HFF-Myc (cell line): ENCODE measurements around the gene ABCA1.

ENCODE experiments used
- DNase-seq: peaks from one replicate; pipeline ENCODE4 v3.0.0-alpha.2; 2011; ENCODE audit warnings: low read depth; ENCODE audit errors: extremely low read depth
- H3K4me3 ChIP-seq: replicated peaks from 2 replicates; pipeline ENCODE4 v1.5.1; 2011; ENCODE audit warnings: low read depth, mild to moderate bottlenecking, control low read depth, low read length
- CTCF ChIP-seq: IDR thresholded peaks from 2 replicates; pipeline ENCODE4 v1.5.1; 2012; ENCODE audit warnings: mild to moderate bottlenecking, low read depth, low read length, control low read depth; ENCODE audit errors: missing control alignments

ABCA1 gene

GRCh38 chr9:104780796-104781395, 147.1 kb downstream of the ABCA1 start:
- DNase-seq, result no peak
- H3K4me3 ChIP-seq, result no peak overlapping the region

GRCh38 chr9:104779946-104780535, 147.9 kb downstream of the ABCA1 start:
- no peak for DNase-seq
- no peak overlapping the region for H3K4me3 ChIP-seq
- TF ChIP-seq CTCF, result no peak

More at GRCh38 chr9:104780796-104781395, 147.1 kb downstream of the ABCA1 start:
- TF ChIP-seq CTCF, result peak; percentile 41

GRCh38 chr9:104779334-104779733, 148.6 kb downstream of the ABCA1 start:
- TF ChIP-seq CTCF, result no peak
- DNase-seq, result no peak
- H3K4me3 ChIP-seq, result no peak overlapping the region

GRCh38 chr9:104778802-104779201, 149.2 kb downstream of the ABCA1 start:
- TF ChIP-seq CTCF, result no peak
- H3K4me3 ChIP-seq, result no peak overlapping the region
- DNase-seq, result no peak

- no peak for TF ChIP-seq CTCF
- H3K4me3 ChIP-seq, result no peak overlapping the region
- no peak for DNase-seq
These were observed 151.2 kb downstream of the ABCA1 start for GRCh38 chr9:104776797-104777196.

GRCh38 chr9:104775976-104776375, 152.0 kb downstream of the ABCA1 start:
- H3K4me3 ChIP-seq, result no peak overlapping the region
- no peak for TF ChIP-seq CTCF
- DNase-seq, result no peak

GRCh38 chr9:104775574-104775936, 152.4 kb downstream of the ABCA1 start:
- no peak for TF ChIP-seq CTCF
- DNase-seq, result no peak
- H3K4me3 ChIP-seq, result no peak overlapping the region
